Measurements from ENCODE around the gene TPTE2. TPM values are rescaled to one million over a fixed set of nuclear protein-coding genes. Genes with fewer than 3 reads are reported as not detected.

TPTE2 gene
- total and polyA plus RNA-seq, 2 of the 8 experiments (the other 6 are each of a cell fraction or from before 2014, with no cell fraction given) = not detected

DNA sequence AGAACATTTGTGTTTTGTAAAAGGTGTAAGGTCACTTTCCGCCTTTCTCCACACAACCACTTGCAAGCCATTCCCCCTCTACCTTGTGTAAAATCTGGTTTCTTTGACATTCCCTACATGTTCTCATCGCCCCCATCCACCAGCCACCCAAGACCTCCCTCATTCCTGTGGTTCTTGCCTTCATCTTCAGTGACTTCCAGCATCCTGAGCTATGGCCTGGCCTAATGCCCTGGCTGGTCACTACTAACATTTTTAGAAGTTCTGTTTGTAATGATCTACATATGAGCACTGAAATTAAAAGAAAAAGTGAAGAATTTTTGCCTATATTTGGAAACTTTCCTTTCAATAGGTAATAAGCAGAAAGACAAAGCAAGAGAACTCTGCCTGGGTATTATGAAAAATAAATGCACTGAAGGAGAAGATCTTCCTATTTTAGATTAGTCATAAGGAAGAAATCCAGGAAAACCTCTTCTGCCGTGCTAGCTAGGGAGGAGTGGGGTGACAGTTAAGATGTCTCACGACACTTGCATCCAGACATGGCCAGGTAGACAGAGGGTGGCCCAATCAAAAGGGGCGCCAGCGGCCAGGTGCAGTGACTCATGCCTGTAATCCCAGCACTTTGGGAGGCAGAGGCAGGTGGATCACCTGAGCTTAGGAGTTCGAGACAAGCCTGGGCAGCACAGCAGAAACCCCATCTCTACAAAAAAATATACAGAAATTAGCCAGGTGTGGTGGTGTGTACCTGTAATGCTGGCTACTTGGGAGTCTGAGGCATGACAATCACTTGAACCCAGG lies 44.0 kb upstream of the TPTE2 start (continued):
- TF ChIP-seq, protein P1, sequence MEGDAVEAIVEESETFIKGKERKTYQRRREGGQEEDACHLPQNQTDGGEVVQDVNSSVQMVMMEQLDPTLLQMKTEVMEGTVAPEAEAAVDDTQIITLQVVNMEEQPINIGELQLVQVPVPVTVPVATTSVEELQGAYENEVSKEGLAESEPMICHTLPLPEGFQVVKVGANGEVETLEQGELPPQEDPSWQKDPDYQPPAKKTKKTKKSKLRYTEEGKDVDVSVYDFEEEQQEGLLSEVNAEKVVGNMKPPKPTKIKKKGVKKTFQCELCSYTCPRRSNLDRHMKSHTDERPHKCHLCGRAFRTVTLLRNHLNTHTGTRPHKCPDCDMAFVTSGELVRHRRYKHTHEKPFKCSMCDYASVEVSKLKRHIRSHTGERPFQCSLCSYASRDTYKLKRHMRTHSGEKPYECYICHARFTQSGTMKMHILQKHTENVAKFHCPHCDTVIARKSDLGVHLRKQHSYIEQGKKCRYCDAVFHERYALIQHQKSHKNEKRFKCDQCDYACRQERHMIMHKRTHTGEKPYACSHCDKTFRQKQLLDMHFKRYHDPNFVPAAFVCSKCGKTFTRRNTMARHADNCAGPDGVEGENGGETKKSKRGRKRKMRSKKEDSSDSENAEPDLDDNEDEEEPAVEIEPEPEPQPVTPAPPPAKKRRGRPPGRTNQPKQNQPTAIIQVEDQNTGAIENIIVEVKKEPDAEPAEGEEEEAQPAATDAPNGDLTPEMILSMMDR (IDR thresholded peaks at IDR 0.05; ENCODE audit: control extremely low read depth in 1 of 3, insufficient read depth in 1 of 3, low read depth in 1 of 3, low read length in 3 of 3) = no peak
- TF ChIP-seq ASH2L (IDR thresholded peaks at IDR 0.05; ENCODE audit: low read length) (no peak), YY1 (IDR thresholded peaks at IDR 0.05; ENCODE audit: low read depth, low read length) (no peak), CBX5 (IDR thresholded peaks at IDR 0.05; ENCODE audit: low read depth, low read length) (no peak), POLR2A (IDR thresholded peaks at IDR 0.05; ENCODE audit: control extremely low read depth in 1 of 2, low read depth in 2 of 2, low read length in 2 of 2) (no peak), KDM1A (IDR thresholded peaks at IDR 0.05; ENCODE audit: borderline replicate concordance, low read length) (no peak)

All from H1 (cell line).